ENCODE data around the gene NSD2. TPM values are rescaled to one million over a fixed set of nuclear protein-coding genes. Genes with fewer than 3 reads are reported as not detected.

The NSD2 gene
- total RNA-seq, 2 donors from 2014 or later: 153 to 208 TPM

GRCh38 chr4:1980561-1981041 is 109.4 kb downstream of the NSD2 start:
- 93 to 97% methylated on average over 13 to 16 of the region's 16 CpGs for WGBS, 2 experiments (ENCODE audit: insufficient coverage in 1 of 2, insufficient read length in 1 of 2)
- no peaks in the 10 kb centered on the region for H3K4me1 Mint-ChIP-seq
- DNase-seq: no peak
- no peak overlapping the region for H3K27ac ChIP-seq (ENCODE audit: low read depth, low read length)
- H3K4me3 Mint-ChIP-seq: no peak overlapping the region
- H3K9me3 ChIP-seq (ENCODE audit: control insufficient read depth, low read length): no peaks in the 10 kb centered on the region
- H3K4me3 ChIP-seq (ENCODE audit: low read length): no peak overlapping the region
- no peak overlapping the region for H3K9ac ChIP-seq (ENCODE audit: extremely low read depth, low read length, poor library complexity, severe bottlenecking)
- TF ChIP-seq CTCF (conservative IDR thresholded peaks at IDR 0.05): no peak
- no peak overlapping the region for H3K27ac Mint-ChIP-seq
- peaks cover 57% of the 10 kb centered on the region for H3K36me3 Mint-ChIP-seq (ENCODE audit: low read depth)
- H3K27me3 Mint-ChIP-seq (ENCODE audit: insufficient read depth): no peaks in the 10 kb centered on the region
- no peaks in the 10 kb centered on the region for H3K27me3 ChIP-seq (ENCODE audit: control insufficient read depth, insufficient read depth, low read length, poor library complexity, severe bottlenecking)
- no peaks in the 10 kb centered on the region for H3K9me3 Mint-ChIP-seq
- no peaks in the 10 kb centered on the region for H3K4me1 ChIP-seq (ENCODE audit: control insufficient read depth, insufficient read depth, low read length)
- H3K36me3 ChIP-seq (ENCODE audit: control insufficient read depth, insufficient read depth, low read length): peaks cover 70% of the 10 kb centered on the region

- no peak overlapping the region for H3K4me3 Mint-ChIP-seq
- H3K36me3 Mint-ChIP-seq (ENCODE audit: low read depth): peaks cover 49% of the 10 kb centered on the region
- no peak for TF ChIP-seq CTCF (conservative IDR thresholded peaks at IDR 0.05)
- no peak overlapping the region for H3K4me3 ChIP-seq (ENCODE audit: low read length)
- H3K4me1 ChIP-seq (ENCODE audit: control insufficient read depth, insufficient read depth, low read length): no peaks in the 10 kb centered on the region
- H3K9ac ChIP-seq (ENCODE audit: extremely low read depth, low read length, poor library complexity, severe bottlenecking): no peak overlapping the region
- H3K9me3 ChIP-seq (ENCODE audit: control insufficient read depth, low read length): no peaks in the 10 kb centered on the region
- WGBS, 2 experiments (ENCODE audit: insufficient coverage in 1 of 2, insufficient read length in 1 of 2): 90 to 91% methylated on average over 18 to 22 of the region's 22 CpGs
- no peaks in the 10 kb centered on the region for H3K27me3 ChIP-seq (ENCODE audit: control insufficient read depth, insufficient read depth, low read length, poor library complexity, severe bottlenecking)
- peak; percentile 87 for DNase-seq
- H3K27ac Mint-ChIP-seq: no peak overlapping the region
- H3K36me3 ChIP-seq (ENCODE audit: control insufficient read depth, insufficient read depth, low read length): peaks cover 62% of the 10 kb centered on the region
- H3K27ac ChIP-seq (ENCODE audit: low read depth, low read length): no peak overlapping the region
- H3K9me3 Mint-ChIP-seq: no peaks in the 10 kb centered on the region
- H3K27me3 Mint-ChIP-seq (ENCODE audit: insufficient read depth): no peaks in the 10 kb centered on the region
- no peaks in the 10 kb centered on the region for H3K4me1 Mint-ChIP-seq
Measured at GRCh38 chr4:1981251-1982058, 110.3 kb downstream of the NSD2 start.

- TF ChIP-seq CTCF (conservative IDR thresholded peaks at IDR 0.05): no peak
- Histone ChIP-seq H3K4me1 (ENCODE audit: control insufficient read depth, insufficient read depth, low read length) (no peaks in the 10 kb centered on the region), H3K27me3 (ENCODE audit: control insufficient read depth, insufficient read depth, low read length, poor library complexity, severe bottlenecking) (no peaks in the 10 kb centered on the region), H3K9me3 (ENCODE audit: control insufficient read depth, low read length) (no peaks in the 10 kb centered on the region), H3K9ac (ENCODE audit: extremely low read depth, low read length, poor library complexity, severe bottlenecking) (no peak overlapping the region), H3K27ac (ENCODE audit: low read depth, low read length) (no peak overlapping the region), H3K4me3 (ENCODE audit: low read length) (no peak overlapping the region), H3K36me3 (ENCODE audit: control insufficient read depth, insufficient read depth, low read length) (peaks cover 52% of the 10 kb centered on the region)
- H3K4me1 Mint-ChIP-seq: no peaks in the 10 kb centered on the region
- 94% methylated on average over 12 to 16 of the region's 16 CpGs for WGBS, 2 experiments (ENCODE audit: insufficient coverage in 1 of 2, insufficient read length in 1 of 2)
- peaks cover 44% of the 10 kb centered on the region for H3K36me3 Mint-ChIP-seq (ENCODE audit: low read depth)
- no peak for DNase-seq
- H3K27me3 Mint-ChIP-seq (ENCODE audit: insufficient read depth): no peaks in the 10 kb centered on the region
- H3K4me3 Mint-ChIP-seq: no peak overlapping the region
- no peaks in the 10 kb centered on the region for H3K9me3 Mint-ChIP-seq
- H3K27ac Mint-ChIP-seq: no peak overlapping the region
Measured at GRCh38 chr4:1982124-1983052, 111.2 kb downstream of the NSD2 start.
